NB4 (cell line): Measurements from ENCODE around the gene FTO.
A peak's percentile ranks its signal among the peaks of the same experiment; 100 is the strongest.

ENCODE experiments used
- POLR2A ChIP-seq: IDR thresholded peaks from 2 replicates; pipeline ENCODE4 v1.6.1; 2011; ENCODE audit warnings: mild to moderate bottlenecking; ENCODE audit not compliant: insufficient read length; ENCODE audit errors: extremely low read depth
- TF ChIP-seq, protein P1 (sequence below): IDR thresholded peaks from one replicate; pipeline ENCODE4 v1.5.1; 2012; ENCODE audit warnings: low read depth, low read length

DNA sequence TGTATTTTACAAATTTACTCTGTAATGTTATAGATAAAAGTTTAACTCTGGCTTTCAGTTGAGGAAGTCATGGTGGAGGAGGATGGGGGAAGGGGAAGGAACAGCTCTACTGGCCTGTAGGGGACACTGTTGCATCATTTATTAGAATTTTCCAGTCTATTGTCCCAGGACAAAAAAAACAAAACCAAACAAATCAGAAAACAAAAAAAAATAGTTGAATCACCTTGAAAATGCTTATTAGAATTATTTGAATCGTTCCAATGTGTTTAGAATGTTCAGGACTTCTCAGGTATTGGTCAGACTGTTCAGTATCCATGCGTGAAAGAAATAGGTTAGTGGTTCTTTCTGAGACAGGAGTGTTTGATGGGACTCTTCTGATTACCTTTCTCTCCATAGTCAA lies 242.0 kb downstream of the FTO start:
- TF ChIP-seq, protein P1, sequence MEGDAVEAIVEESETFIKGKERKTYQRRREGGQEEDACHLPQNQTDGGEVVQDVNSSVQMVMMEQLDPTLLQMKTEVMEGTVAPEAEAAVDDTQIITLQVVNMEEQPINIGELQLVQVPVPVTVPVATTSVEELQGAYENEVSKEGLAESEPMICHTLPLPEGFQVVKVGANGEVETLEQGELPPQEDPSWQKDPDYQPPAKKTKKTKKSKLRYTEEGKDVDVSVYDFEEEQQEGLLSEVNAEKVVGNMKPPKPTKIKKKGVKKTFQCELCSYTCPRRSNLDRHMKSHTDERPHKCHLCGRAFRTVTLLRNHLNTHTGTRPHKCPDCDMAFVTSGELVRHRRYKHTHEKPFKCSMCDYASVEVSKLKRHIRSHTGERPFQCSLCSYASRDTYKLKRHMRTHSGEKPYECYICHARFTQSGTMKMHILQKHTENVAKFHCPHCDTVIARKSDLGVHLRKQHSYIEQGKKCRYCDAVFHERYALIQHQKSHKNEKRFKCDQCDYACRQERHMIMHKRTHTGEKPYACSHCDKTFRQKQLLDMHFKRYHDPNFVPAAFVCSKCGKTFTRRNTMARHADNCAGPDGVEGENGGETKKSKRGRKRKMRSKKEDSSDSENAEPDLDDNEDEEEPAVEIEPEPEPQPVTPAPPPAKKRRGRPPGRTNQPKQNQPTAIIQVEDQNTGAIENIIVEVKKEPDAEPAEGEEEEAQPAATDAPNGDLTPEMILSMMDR: peak; percentile 91
- no peak for TF ChIP-seq POLR2A
